ENCODE data around the gene RTBDN. TPM values are rescaled to one million over a fixed set of nuclear protein-coding genes. Genes with fewer than 3 reads are reported as not detected.
A peak's percentile ranks its signal among the peaks of the same experiment; 100 is the strongest.

The RTBDN gene
- total RNA-seq, 4 donors from 2014 or later: not detected

- peak in 1 of 6 experiments; percentile 36 for TF ChIP-seq CTCF (IDR thresholded peaks at IDR 0.05)
- TF ChIP-seq POLR2A (IDR thresholded peaks at IDR 0.05): peak in 1 of 4 donors; percentile 26
- Histone ChIP-seq H3K27me3 (no peaks in the 10 kb centered on the region), H3K4me3 (peak within 1 kb of the TSS; percentile 48 to 82 (median 70)), H3K27ac (peak within 1 kb of the TSS; percentile 73 to 82 (median 79)), H3K36me3 (peaks cover 0 to 24% (median 5%) of the 10 kb centered on the region in 3 donors), H3K4me1 (peaks cover 15 to 31% (median 23%) of the 10 kb centered on the region in 3 donors), H3K9me3 (no peaks in the 10 kb centered on the region)
- WGBS, 2 donors: 25 to 57% methylated on average over 3 to 8 of the region's 66 CpGs
- intact Hi-C loops (cut with DNase I): loop anchor here (10.0 kb wide), 1 partner anchor 92 kb away; no protein-coding TSS in a partner anchor
- no peak for DNase-seq
These were observed 27.9 kb downstream of the RTBDN start, which contains the start of gene RNASEH2A for GRCh38 chr19:12806242-12807081. RNASEH2A (plus strand) TSS chr19:12806584; CDS start chr19:12806674, 90 bp downstream.

- H3K4me3 ChIP-seq: no peak overlapping the region
- H3K27ac ChIP-seq: no peak overlapping the region
- no peaks in the 10 kb centered on the region for H3K9me3 ChIP-seq
- no peak for TF ChIP-seq CTCF (IDR thresholded peaks at IDR 0.05)
- TF ChIP-seq POLR2A (IDR thresholded peaks at IDR 0.05): no peak
- H3K4me1 ChIP-seq: peaks cover 28 to 50% (median 40%) of the 10 kb centered on the region in 3 donors
- WGBS, 2 donors: 89 to 92% methylated on average over 16 to 24 of the region's 26 CpGs
- intact Hi-C loops (cut with DNase I): loop anchor here (5.0 to 10.0 kb wide), 2 partner anchors 37 to 89 kb away; no protein-coding TSS in a partner anchor
- peaks cover 0 to 14% (median 0%) of the 10 kb centered on the region in 3 donors for H3K36me3 ChIP-seq
- DNase-seq: no peak
- H3K27me3 ChIP-seq: no peaks in the 10 kb centered on the region
These were observed 30.3 kb downstream of the RTBDN start for GRCh38 chr19:12804051-12804450.

- Histone ChIP-seq H3K36me3 (peaks cover 0 to 29% (median 0%) of the 10 kb centered on the region in 3 donors), H3K27ac (peak overlapping the region; percentile 65 to 90 (median 86)), H3K9me3 (no peaks in the 10 kb centered on the region), H3K27me3 (no peaks in the 10 kb centered on the region), H3K4me3 (peak overlapping the region; percentile 76 to 91 (median 82)), H3K4me1 (peaks cover 28 to 50% (median 40%) of the 10 kb centered on the region in 3 donors)
- TF ChIP-seq CTCF (IDR thresholded peaks at IDR 0.05): no peak
- TF ChIP-seq POLR2A (IDR thresholded peaks at IDR 0.05): no peak
- intact Hi-C loops (cut with DNase I): loop anchor here (5.0 to 10.0 kb wide), 2 partner anchors 35 to 88 kb away; no protein-coding TSS in a partner anchor
- DNase-seq: no peak
- WGBS, 2 donors: 42 to 50% methylated on average over 17 of the region's 22 CpGs
These were observed 31.9 kb downstream of the RTBDN start for GRCh38 chr19:12802267-12803106.

- no peak for DNase-seq
- H3K9me3 ChIP-seq: no peaks in the 10 kb centered on the region
- WGBS, 2 donors: 0% methylated on average over 2 to 24 of the region's 78 CpGs
- H3K4me3 ChIP-seq: peak within 1 kb of the TSS; percentile 76 to 91 (median 82)
- intact Hi-C loops (cut with DNase I): loop anchor here (5.0 to 10.0 kb wide), 2 partner anchors 34 to 87 kb away; no protein-coding TSS in a partner anchor
- TF ChIP-seq CTCF (IDR thresholded peaks at IDR 0.05) (peak in 2 of 6 experiments; percentile 12 to 22), POLR2A (IDR thresholded peaks at IDR 0.05) (peak in 2 of 4 donors; percentile 77 to 90)
- H3K27ac ChIP-seq: peak within 1 kb of the TSS; percentile 65 to 90 (median 86)
- H3K4me1 ChIP-seq: peaks cover 20 to 45% (median 33%) of the 10 kb centered on the region in 3 donors
- no peaks in the 10 kb centered on the region for H3K27me3 ChIP-seq
- peaks cover 0 to 38% (median 0%) of the 10 kb centered on the region in 3 donors for H3K36me3 ChIP-seq
These were observed 32.7 kb downstream of the RTBDN start, which contains the start of the genes PRDX2 and THSD8 for GRCh38 chr19:12801466-12802266. PRDX2 (minus strand) TSS chr19:12801800; CDS start chr19:12801261, 539 bp downstream. THSD8 (plus strand) TSS chr19:12802069; CDS start chr19:12802072, 3 bp downstream.

Data from esophagus squamous epithelium (tissue), 5 donors.